ENCODE measurements around the gene NCAM1.

The NCAM1 gene

GRCh38 chr11:113104691-113105251, 143.6 kb downstream of the NCAM1 start:
- Histone ChIP-seq H3K27me3 (ENCODE audit: control insufficient read depth, insufficient read depth, low read length) (no peaks in the 10 kb centered on the region), H3K9ac (ENCODE audit: low read depth, low read length) (no peak overlapping the region), H3K4me1 (ENCODE audit: control insufficient read depth, insufficient read depth, low read length) (peaks cover 2% of the 10 kb centered on the region), H3K4me3 (ENCODE audit: low read depth, low read length) (no peak overlapping the region), H3K9me3 (ENCODE audit: control insufficient read depth, insufficient read depth, low read length) (no peaks in the 10 kb centered on the region), H3K36me3 (ENCODE audit: control insufficient read depth, insufficient read depth, low read length) (no peaks in the 10 kb centered on the region)

DNA sequence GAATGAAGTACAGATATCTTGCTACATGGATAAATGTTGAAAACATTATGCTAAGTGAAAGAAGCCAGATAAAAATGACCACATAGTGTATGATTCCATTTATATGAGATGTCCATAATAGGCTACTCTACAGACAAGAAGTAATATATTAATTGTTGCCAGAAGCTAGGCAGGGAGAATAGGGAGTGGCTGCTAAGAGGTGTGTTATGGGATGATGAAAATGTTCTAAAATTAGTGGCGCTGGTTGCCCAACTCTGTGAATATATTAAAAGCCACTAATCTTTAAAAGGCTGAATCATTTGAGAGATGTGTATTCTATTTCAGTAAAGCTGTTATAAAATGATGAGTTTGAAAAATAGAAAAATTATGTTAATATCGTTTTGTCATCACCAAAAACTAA, 144.4 kb downstream of the NCAM1 start:
- no peaks in the 10 kb centered on the region for H3K9me3 ChIP-seq (ENCODE audit: control insufficient read depth, insufficient read depth, low read length)
- H3K4me3 ChIP-seq (ENCODE audit: low read depth, low read length), result no peak overlapping the region
- H3K36me3 ChIP-seq (ENCODE audit: control insufficient read depth, insufficient read depth, low read length), result no peaks in the 10 kb centered on the region
- no peak overlapping the region for H3K9ac ChIP-seq (ENCODE audit: low read depth, low read length)
- H3K27me3 ChIP-seq (ENCODE audit: control insufficient read depth, insufficient read depth, low read length), result no peaks in the 10 kb centered on the region
- H3K4me1 ChIP-seq (ENCODE audit: control insufficient read depth, insufficient read depth, low read length), result peaks cover 2% of the 10 kb centered on the region

- Histone ChIP-seq H3K27me3 (ENCODE audit: control insufficient read depth, insufficient read depth, low read length) (no peaks in the 10 kb centered on the region), H3K36me3 (ENCODE audit: control insufficient read depth, insufficient read depth, low read length) (no peaks in the 10 kb centered on the region), H3K9me3 (ENCODE audit: control insufficient read depth, insufficient read depth, low read length) (no peaks in the 10 kb centered on the region), H3K4me3 (ENCODE audit: low read depth, low read length) (no peak overlapping the region), H3K9ac (ENCODE audit: low read depth, low read length) (no peak overlapping the region), H3K4me1 (ENCODE audit: control insufficient read depth, insufficient read depth, low read length) (peaks cover 2% of the 10 kb centered on the region)
Observed at GRCh38 chr11:113106507-113106906, 145.3 kb downstream of the NCAM1 start.

DNA sequence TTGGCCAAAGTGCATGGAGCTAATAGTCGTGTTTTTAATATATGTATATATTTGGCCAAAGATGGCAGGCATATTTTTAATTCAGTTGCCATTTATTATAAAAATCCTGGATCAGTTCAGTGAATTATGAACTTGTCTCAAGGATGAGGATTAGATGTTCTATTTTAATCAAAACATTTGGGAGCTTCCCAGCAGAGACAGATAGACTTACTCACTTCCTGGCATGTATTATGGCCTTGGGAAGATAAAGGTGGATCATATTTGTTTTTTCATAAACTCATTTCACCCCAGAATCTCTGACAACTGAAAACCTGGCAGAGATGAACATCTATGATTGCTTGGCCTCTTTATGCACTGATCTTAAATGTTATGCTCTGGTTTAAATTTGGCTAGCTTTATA, 148.8 kb downstream of the NCAM1 start:
- no peaks in the 10 kb centered on the region for H3K36me3 ChIP-seq (ENCODE audit: control insufficient read depth, insufficient read depth, low read length)

GRCh38 chr11:113111156-113111555, 149.9 kb downstream of the NCAM1 start:
- Histone ChIP-seq H3K4me3 (ENCODE audit: low read depth, low read length) (no peak overlapping the region), H3K9ac (ENCODE audit: low read depth, low read length) (no peak overlapping the region), H3K4me1 (ENCODE audit: control insufficient read depth, insufficient read depth, low read length) (no peaks in the 10 kb centered on the region), H3K36me3 (ENCODE audit: control insufficient read depth, insufficient read depth, low read length) (no peaks in the 10 kb centered on the region), H3K27me3 (ENCODE audit: control insufficient read depth, insufficient read depth, low read length) (no peaks in the 10 kb centered on the region), H3K9me3 (ENCODE audit: control insufficient read depth, insufficient read depth, low read length) (no peaks in the 10 kb centered on the region)

More for the DNA sequence above, 148.8 kb downstream of the NCAM1 start:
- Histone ChIP-seq H3K27me3 (ENCODE audit: control insufficient read depth, insufficient read depth, low read length) (no peaks in the 10 kb centered on the region), H3K4me3 (ENCODE audit: low read depth, low read length) (no peak overlapping the region), H3K9me3 (ENCODE audit: control insufficient read depth, insufficient read depth, low read length) (no peaks in the 10 kb centered on the region), H3K9ac (ENCODE audit: low read depth, low read length) (no peak overlapping the region), H3K4me1 (ENCODE audit: control insufficient read depth, insufficient read depth, low read length) (no peaks in the 10 kb centered on the region)

GRCh38 chr11:113112307-113112706, 151.1 kb downstream of the NCAM1 start:
- no peak overlapping the region for H3K4me3 ChIP-seq (ENCODE audit: low read depth, low read length)
- H3K4me1 ChIP-seq (ENCODE audit: control insufficient read depth, insufficient read depth, low read length), result no peaks in the 10 kb centered on the region
- no peaks in the 10 kb centered on the region for H3K36me3 ChIP-seq (ENCODE audit: control insufficient read depth, insufficient read depth, low read length)
- no peaks in the 10 kb centered on the region for H3K27me3 ChIP-seq (ENCODE audit: control insufficient read depth, insufficient read depth, low read length)
- no peak overlapping the region for H3K9ac ChIP-seq (ENCODE audit: low read depth, low read length)
- no peaks in the 10 kb centered on the region for H3K9me3 ChIP-seq (ENCODE audit: control insufficient read depth, insufficient read depth, low read length)

DNA sequence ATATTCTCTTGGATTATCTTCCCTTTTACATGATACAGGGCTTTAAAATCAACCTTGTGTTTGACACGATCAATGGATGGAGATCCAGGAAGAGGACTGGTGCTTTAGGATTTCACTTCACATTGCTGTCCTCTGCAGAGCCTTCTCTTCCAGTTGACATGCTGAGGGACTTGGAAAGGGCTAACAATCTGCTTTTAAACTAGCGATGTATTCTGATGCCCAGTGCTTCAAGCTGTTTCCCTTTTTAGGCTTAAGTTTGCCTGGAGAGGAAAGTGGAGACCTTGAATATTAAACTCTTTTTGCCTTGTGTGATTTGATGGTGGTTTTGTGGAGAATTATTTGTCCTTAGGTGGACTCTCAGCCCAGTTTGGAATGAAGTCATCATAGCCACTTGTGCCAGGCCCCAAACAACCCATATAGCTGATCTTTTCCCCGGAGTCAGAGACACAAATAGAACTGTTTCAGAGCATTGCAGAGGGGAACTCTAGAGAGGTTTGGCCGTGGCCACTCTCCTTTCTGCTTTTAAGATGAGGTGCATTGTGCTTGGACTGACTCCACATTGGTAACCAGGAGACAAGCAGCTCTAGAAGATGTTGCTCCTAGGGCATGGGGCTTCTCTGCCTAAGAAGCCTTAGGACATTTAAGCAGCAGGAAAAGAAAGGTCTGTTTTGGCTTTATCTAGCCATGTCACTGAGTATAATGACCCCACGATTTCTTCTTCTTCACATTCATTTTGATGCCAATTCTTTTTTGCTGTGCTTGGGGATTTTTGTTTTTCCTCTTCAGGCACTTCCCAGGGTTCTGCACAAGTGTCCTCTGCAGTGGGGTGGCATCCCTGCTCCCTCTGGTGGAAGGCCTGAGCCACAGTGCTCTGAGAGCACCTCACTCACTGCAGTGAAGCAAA, 152.8 kb downstream of the NCAM1 start:
- Histone ChIP-seq H3K9me3 (ENCODE audit: control insufficient read depth, insufficient read depth, low read length) (no peaks in the 10 kb centered on the region), H3K4me1 (ENCODE audit: control insufficient read depth, insufficient read depth, low read length) (no peaks in the 10 kb centered on the region), H3K36me3 (ENCODE audit: control insufficient read depth, insufficient read depth, low read length) (no peaks in the 10 kb centered on the region), H3K27me3 (ENCODE audit: control insufficient read depth, insufficient read depth, low read length) (no peaks in the 10 kb centered on the region), H3K9ac (ENCODE audit: low read depth, low read length) (no peak overlapping the region), H3K4me3 (ENCODE audit: low read depth, low read length) (no peak overlapping the region)

GRCh38 chr11:113114705-113115027, 153.4 kb downstream of the NCAM1 start:
- no peaks in the 10 kb centered on the region for H3K36me3 ChIP-seq (ENCODE audit: control insufficient read depth, insufficient read depth, low read length)
- no peak overlapping the region for H3K4me3 ChIP-seq (ENCODE audit: low read depth, low read length)
- H3K9ac ChIP-seq (ENCODE audit: low read depth, low read length), result no peak overlapping the region
- no peaks in the 10 kb centered on the region for H3K9me3 ChIP-seq (ENCODE audit: control insufficient read depth, insufficient read depth, low read length)
- no peaks in the 10 kb centered on the region for H3K27me3 ChIP-seq (ENCODE audit: control insufficient read depth, insufficient read depth, low read length)
- H3K4me1 ChIP-seq (ENCODE audit: control insufficient read depth, insufficient read depth, low read length), result no peaks in the 10 kb centered on the region

DNA sequence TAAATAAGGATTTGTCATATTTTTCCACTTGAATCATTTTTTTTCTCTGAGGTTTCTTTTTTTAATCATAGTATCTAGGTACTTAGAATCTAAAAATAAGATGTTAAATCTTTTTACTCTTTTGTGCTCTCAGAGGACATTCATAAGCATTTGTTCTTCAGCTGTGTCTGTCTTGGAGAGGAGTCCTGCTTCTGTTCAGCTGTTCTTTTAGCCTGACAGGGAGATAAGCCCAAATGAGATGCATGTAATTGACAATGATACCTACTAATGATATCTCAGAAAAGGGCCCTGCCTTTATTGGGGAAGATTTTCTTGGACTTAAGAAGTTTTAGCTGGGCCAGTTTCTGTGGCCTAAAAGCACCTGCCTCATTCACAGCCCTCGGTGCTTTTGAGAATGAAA, 156.9 kb downstream of the NCAM1 start:
- Histone ChIP-seq H3K9me3 (ENCODE audit: control insufficient read depth, insufficient read depth, low read length) (no peaks in the 10 kb centered on the region), H3K4me3 (ENCODE audit: low read depth, low read length) (no peak overlapping the region), H3K27me3 (ENCODE audit: control insufficient read depth, insufficient read depth, low read length) (no peaks in the 10 kb centered on the region), H3K9ac (ENCODE audit: low read depth, low read length) (no peak overlapping the region), H3K36me3 (ENCODE audit: control insufficient read depth, insufficient read depth, low read length) (no peaks in the 10 kb centered on the region), H3K4me1 (ENCODE audit: control insufficient read depth, insufficient read depth, low read length) (no peaks in the 10 kb centered on the region)

DNA sequence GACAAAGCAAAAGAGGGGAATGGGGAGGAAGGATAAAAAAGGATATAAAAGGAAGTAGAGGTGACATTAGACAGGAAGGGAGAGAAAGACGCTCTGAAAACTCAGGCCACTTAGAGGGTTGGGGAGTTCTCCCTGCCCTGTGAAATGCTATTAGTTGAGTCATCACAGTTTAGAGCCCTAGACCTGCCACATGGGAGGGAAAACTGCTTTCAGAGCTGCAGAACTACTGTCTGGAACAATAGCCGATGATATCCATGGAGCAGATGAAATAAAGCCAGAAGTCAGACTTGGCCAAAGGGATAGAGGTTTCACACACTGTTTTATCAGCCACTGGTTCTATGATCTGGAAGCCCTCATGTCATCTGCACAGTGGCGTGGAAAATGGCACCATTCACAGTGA, 157.9 kb downstream of the NCAM1 start:
- H3K9ac ChIP-seq (ENCODE audit: low read depth, low read length), result no peak overlapping the region
- H3K4me3 ChIP-seq (ENCODE audit: low read depth, low read length), result no peak overlapping the region
- H3K27me3 ChIP-seq (ENCODE audit: control insufficient read depth, insufficient read depth, low read length), result no peaks in the 10 kb centered on the region
- no peaks in the 10 kb centered on the region for H3K9me3 ChIP-seq (ENCODE audit: control insufficient read depth, insufficient read depth, low read length)
- H3K36me3 ChIP-seq (ENCODE audit: control insufficient read depth, insufficient read depth, low read length), result no peaks in the 10 kb centered on the region
- no peaks in the 10 kb centered on the region for H3K4me1 ChIP-seq (ENCODE audit: control insufficient read depth, insufficient read depth, low read length)

- no peaks in the 10 kb centered on the region for H3K27me3 ChIP-seq (ENCODE audit: control insufficient read depth, insufficient read depth, low read length)
- no peaks in the 10 kb centered on the region for H3K4me1 ChIP-seq (ENCODE audit: control insufficient read depth, insufficient read depth, low read length)
- H3K36me3 ChIP-seq (ENCODE audit: control insufficient read depth, insufficient read depth, low read length), result no peaks in the 10 kb centered on the region
- no peak overlapping the region for H3K4me3 ChIP-seq (ENCODE audit: low read depth, low read length)
- no peaks in the 10 kb centered on the region for H3K9me3 ChIP-seq (ENCODE audit: control insufficient read depth, insufficient read depth, low read length)
- H3K9ac ChIP-seq (ENCODE audit: low read depth, low read length), result no peak overlapping the region
Observed at GRCh38 chr11:113119966-113120736, 158.9 kb downstream of the NCAM1 start.

DNA sequence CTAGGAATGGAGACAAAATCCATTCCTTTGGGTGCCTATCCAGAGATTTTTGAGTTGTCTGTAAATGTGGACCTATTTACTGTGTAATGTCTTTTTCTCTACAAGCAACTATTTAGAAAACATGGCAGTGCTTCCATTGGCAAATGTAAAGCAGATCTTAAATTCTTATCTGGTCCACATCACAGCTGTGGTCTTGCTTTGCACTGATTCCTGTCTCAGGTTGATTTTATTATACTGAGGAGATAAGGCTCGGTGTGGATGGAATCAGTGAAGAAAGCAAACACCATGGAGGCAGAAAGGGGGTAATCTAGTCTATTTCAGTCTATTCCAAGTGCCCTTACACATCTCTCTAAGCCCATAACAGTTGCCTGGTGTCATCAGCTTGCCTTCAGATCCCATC, 160.5 kb downstream of the NCAM1 start:
- H3K4me3 ChIP-seq (ENCODE audit: low read depth, low read length), result no peak overlapping the region
- no peak overlapping the region for H3K9ac ChIP-seq (ENCODE audit: low read depth, low read length)
- H3K36me3 ChIP-seq (ENCODE audit: control insufficient read depth, insufficient read depth, low read length), result no peaks in the 10 kb centered on the region
- H3K4me1 ChIP-seq (ENCODE audit: control insufficient read depth, insufficient read depth, low read length), result no peaks in the 10 kb centered on the region
- no peaks in the 10 kb centered on the region for H3K9me3 ChIP-seq (ENCODE audit: control insufficient read depth, insufficient read depth, low read length)
- no peaks in the 10 kb centered on the region for H3K27me3 ChIP-seq (ENCODE audit: control insufficient read depth, insufficient read depth, low read length)
